Stimulated activated CD8-positive, alpha-beta memory T cell treated with anti-CD3 and anti-CD28 coated beads, Interleukin-12 subunit alpha, Interleukin-12 subunit beta, amount 100 ng/mL, for 24 hours (primary cell): Measurements from ENCODE around the gene FAM222B.

Source experiments
- DNase-seq: peaks from one replicate; pipeline ENCODE4 v3.0.0-alpha.2; 2020; ENCODE audit errors: extremely low read depth

The FAM222B gene

DNA sequence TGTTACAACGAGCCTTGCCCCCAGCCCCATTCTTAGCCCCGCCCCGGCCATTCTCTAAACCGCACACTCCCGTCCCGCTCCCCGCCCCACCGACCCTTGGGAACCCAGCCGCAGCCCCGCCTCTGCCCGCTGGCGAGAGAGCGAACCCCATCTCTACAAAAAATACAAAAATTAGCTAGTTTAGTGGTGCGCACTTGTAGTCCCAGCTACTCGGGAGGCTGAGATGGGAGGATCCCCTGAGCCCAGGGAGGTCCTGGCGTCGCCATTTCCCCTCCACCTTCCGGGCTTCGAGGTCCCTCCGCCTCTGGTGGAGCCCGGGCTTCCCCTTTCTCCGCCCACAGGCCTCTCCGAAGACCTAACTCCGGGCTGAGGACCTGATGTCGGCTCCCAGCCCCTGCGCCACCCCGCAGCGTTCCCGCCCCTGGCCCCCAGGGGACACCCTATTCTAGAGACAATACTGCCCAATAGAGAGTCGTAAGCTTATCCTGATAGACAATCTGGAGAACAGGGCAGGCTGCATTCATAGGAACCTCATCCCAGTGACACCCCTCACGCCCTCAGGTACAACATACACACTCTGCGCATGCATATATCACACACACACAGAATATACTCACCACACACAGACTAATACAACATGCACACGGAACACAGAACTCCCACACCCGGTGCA is 130.4 kb downstream of the FAM222B start:
- DNase-seq, result no peak

DNA sequence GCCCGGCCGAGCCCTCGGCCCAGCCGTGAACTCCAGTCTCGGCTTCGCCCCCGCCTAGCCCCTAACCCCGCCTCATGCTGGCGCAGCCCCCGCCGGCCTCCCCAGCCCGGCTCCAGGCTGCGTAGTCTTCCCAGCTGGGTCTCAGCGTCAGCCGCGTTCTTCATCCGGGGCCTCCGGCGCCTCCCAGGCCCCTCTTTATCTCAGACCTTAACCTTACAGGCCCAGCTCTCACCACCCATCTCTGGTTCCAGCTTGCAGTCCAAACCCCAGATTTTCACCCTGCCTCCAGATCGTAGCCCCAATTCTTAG is 130.9 kb downstream of the FAM222B start, which contains the start of gene PROCA1:
PROCA1 (minus strand) TSS at position 166 of the 309 bp plus-strand sequence. CDS start 228 bp downstream, outside the sequence.
- DNase-seq, result no peak

DNA sequence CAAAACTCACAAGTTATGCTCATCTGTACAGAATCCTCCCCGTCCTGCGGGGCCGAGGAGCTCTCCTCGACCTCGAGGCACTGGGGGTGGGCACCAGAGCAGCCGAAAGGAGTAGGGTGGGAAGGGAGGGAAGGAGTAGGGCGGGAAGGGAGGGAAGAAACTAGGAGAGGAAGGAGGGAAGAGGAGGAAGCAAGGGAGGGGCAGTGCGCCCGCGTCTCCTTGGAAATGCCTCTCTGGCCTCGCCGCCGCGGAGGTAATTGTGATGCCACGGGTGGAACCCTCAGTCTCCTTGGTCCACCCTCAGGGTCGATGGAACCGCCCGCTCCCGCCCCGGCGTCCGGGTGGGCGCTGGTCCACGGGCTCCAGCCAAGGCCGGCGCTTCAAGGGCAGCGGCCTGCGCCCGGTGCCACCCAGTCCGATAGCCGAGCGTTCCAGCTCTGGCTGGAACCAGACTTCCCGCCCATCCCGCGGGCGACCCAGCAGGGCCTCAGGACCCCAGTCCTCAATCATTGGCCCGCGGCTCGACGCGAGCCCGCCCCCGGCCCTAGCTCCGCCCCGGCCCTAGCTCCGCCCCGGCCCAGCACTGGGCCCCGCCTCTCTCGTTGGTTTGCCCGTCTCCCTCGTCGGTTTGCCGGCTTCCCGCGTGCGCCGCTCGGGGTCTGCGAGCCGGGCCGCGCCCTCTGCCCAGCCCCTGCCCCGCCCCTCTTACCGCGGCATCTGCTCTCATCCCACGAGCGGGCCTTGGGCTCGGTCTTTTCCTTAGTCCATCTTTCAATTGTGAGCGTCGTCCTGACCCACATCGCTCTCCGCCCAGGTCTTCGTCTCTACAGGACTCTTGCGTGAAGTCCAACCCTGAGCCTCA is 131.5 kb downstream of the FAM222B start:
- no peak for DNase-seq

DNA sequence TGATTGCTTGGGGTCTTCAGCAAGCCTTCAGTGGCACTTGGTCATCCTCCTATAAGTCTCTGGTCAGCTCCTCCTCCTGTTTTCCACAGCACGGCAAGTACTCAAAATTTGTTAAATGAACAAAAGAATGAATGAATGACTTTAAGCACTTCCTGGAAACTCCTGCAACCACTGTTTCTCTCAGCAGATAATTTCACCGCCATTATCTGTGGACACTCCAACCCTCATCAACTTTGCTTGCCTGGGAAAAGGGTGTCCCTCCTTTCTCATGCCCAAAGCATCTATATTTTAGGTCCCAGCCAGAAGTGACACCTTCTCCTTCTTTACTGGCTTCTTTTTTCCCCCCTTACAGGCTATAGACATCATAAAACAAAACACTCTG is 135.3 kb downstream of the FAM222B start:
- DNase-seq, result no peak

DNA sequence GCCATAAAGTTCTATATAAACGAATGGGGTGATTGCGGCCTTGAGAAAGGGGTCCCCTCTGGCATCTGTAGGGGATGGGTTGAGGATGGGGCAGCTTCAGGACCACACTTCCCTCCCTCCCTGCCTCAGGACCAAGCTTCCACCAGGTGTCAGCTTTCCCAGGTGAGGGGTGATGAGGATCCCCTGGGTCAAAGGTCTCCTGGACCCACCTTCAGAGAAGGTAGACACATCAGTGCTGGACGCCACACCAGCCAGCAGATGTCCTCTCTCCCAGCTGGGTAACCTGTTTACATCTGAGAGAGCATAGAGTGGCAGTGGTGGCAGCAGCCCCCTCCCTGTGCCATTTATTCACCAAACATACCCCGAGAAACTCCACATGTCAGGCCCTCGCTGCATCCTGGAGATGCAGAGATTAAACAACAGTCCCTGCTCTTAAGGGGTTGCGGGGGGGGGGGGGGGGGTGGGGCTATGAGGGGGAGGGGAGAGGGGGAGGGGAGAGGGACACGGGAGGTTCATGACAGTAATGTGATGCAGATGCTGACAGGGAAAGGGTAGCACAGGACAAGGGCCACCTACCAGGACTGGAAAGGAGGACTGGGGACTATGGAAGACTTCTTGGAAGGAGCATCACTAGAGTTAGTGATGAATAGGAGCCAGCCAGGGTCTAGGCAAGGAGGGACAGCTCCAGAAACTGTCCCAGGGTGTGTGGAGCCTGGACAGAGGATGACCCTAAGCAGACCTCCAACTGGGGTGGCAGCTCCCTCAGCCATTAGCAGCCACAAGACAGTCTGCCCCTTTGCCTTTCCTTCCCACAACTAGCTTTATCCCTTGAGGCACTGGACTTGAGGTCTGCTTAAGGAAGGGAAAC is 135.9 kb downstream of the FAM222B start:
- no peak for DNase-seq
